Kidney capillary endothelial cell (primary cell): ENCODE measurements around the gene GPC3.
"Not testable (repeated sequence)": the region's sequence is repeated elsewhere in the genome, so short reads cannot be mapped to it uniquely, and the experiment has no call there.

ENCODE experiments used
- DNase-seq: peaks from one replicate; pipeline ENCODE4 v3.0.0-alpha.2; 2018; ENCODE audit warnings: low spot score

The GPC3 gene

DNA sequence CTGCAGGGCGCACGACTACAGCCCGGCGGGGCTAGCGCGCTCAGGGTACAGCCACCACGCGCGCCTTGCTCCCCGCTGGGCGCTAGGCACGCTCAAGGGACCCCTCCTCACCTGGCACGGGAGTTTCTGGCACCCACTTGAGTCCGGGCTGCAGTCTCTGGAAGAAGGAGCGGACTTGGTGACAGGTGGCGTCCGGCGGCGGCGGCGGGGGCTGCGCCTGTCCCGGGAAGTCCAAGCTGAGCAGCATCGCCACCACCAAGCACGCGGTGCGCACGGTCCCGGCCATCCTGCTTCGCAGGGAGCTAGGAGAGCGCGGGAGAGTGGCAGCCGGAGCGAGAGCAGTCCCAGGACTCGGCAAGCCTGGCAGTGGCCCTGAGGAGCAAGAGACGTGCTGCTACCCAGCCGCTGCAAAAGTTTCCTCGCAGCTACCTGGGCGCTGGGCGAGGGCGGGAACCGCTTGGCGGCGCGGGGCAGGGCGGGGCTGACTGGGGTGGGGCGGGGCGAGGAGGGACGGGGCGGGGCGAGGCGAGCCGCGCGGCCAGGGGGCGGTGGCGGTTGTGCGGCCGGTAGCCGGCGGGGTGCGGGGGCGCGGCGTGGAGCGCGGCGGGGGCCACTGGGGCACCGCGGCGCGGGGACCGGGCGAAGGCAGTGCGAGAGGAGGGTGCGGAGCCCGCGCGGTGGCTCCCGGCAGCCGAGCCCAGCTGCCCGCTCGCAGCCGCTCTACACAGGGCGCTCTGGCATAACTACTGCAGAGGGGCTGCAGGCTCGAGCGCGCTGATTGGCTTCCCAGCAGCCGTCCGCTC lies at the start of gene GPC3:
TSS of gene GPC3 (minus strand) at position 431 of the 803 bp plus-strand sequence.
- no peak for DNase-seq

DNA sequence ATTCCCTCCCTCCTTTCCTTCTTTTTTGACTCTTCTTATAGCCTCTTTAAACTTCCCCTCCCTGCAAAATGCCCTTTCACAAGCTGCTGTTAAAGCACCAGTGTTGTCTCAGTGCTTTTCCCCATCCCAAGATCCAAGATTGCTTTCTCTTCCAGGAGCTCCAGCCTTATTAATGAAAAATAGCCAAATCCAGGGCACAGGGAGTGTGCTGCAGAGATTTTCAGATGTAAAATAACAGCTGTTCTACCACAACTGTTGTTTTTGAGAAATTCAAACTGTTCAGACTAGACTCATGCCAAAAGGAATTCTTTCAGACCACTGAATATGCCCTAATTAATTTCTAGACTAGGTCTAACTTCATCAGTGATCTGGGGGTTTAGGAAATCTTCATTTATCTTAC lies 47.0 kb upstream of the GPC3 start:
- DNase-seq: no peak

DNA sequence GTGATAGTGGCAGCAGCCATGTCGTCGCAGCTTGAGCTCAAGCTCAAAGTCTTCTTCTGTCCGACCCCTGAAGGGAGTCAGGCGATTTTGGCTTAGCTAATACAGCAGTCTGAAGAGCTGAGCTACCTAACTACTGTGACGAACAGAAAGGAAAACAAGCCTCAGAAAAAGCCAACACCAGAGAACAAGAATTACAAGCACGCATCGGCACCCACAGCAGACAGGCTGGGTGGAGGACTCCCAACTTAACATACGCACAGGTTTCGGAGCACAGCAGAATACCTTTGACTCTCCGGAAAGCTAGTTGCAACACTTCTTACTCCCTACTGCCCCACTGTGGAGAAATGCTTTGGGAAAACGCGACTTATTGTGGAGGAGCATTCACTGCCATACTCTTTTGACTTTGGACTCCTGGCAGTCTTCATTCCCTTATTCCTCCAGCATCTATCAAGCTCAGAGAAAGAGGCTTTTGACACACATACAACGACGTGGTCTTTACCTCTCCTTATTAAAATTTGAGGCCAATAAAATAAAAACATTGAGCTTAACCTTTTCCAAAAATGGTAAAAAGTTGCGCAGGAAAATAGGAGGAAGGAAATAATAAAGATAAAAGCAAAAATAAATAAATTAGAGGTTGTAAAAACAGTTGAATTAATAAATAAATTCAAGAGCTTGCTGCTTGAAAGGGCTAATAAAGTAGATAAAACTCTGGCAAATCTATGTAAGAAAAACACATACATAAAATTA lies 41.3 kb upstream of the GPC3 start:
- peak; percentile 21 for DNase-seq

DNA sequence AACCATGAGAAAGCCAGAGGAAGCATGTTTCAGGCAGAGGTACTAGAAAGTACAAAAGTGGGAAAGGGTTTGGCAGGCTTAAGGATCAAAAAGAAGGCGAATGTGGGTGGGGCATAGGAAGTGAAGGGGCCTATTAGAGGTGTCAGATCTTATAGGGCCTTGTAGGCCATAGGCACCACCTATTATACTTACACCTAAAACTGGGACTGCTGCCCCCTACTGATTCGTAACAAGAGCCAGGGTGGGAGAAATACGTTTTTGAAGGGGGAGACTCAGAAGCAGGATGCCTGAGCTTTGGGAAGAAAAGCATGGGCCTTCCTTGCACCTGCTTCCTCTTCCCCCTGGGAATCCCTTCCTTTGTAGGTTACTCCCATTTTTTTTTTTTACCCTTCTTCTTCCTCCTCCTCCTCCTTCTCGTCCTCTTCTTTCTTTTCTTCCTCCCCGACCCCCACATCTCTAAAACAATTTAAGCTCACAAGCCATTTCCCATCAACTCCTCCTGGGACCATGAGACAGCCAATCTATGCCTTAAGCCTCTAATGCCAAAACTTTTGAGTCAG lies 40.7 kb upstream of the GPC3 start:
- DNase-seq: no peak

DNA sequence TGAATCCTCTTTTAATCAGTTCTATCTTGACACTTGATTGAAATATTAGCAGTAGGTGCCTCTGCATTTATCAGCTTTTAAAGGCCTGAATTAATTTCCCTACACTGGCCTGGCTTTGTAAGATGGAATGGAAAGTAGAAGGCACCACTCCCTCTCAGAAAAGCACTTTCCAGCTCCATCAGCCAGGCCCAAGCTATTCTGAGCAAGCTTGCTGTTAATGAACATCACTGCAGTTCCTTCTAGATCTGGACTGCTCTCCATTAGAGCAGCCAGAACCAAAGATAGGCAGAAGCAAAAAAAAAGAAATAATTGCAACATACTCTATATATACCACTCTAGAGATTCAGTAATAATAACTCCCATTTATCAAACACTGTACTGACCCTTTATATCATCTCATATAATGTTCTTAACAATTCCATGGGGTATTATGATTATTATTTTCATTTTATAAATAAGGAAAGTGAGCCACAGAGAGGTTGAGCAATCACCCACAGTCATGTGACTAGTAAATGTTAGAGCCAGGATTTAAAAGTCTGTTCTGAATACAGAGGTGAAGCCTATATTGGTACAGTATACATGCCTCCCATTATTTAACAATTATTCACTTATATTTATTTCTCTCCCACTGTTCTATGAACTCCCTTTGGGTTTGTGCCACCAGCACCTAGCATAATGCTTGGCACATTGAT lies 39.4 kb upstream of the GPC3 start:
- DNase-seq: no peak

DNA sequence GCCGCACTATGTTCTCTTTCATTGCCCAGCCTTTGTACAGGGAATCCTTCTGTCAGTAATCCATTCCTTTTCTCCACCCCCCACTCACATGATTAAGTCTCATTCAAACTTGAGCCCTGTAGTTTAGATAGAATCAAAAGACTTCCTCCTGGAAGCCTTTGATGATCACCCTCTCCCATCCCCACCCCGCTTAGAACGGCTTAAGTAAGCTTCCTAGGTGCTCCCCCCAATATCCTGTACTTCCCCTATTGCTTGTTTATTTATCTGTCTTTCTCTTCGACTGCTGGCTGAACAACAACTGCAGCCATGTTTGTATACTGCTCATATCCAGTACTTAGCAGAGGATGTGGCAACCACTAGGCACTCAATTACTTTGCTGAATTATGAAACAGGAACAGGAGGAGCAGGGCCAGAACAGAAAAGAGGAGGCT lies 38.5 kb upstream of the GPC3 start:
- no peak for DNase-seq

DNA sequence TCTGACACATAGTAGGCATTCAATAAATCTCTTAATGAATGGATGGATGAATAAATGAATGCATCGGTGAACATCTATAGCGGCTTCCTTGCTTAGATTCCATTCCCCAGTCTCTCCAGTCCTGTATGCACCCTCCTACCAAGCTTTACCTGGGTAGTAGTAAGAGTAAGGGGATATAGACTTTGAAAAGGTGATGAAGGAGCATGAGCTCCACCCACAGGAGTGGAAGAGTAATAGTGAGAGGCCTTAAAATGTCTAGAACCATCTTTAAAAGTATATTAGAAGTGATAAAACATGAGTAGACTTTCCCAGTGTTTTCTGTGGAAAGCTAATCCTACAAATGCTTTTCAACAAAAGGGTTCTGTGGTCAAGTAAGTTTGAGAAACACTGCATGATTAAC lies 35.5 kb upstream of the GPC3 start:
- no peak for DNase-seq

DNA sequence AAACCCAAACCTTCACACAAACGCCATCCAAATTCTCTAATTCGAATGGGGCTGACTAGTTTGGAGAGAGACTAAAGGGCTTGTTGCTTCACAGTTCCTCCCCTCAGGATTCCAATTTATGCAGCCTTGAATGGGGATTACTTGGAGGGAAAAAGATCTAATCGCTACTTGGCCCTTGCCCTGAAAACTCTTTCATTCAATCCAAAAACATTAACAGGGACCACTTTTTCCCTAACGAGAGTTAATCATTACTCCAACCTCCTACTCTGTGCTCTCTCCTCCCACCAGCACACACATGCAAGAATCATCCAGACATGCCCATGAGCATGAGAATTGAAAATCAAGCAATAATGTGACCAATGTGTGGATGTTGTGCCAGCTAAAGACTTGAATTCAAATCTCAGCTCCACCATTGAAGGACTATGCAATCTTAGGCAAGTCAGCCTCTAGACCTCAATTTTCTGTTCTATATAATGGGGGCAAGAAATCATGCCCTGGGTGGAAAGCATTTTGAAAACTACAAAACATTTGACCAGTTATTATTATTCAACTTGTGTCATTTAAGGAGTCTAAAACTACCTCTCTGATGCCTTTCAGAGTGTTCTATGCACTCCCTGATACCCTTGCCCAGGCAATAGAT lies 34.3 kb upstream of the GPC3 start:
- no peak for DNase-seq

DNA sequence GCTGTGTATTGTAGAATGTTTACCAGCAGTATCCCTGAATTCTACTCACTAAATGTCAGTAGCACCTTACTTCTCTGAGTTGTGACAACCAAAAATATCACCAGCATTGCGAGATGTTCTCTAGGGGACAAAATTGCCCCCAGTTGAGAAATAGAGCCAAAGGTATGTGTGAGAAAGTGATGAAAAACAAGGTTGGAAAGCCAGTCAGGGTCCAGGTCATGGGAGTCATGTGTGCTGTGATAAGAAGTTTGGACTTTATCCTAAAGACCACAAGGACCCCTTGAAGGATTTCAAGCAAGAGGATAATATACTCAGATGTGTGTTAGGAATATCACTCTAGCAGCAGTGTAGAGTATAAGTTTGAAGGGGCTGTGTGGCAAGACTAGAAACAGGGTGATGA lies 30.9 kb upstream of the GPC3 start:
- not testable (repeated sequence) for DNase-seq

DNA sequence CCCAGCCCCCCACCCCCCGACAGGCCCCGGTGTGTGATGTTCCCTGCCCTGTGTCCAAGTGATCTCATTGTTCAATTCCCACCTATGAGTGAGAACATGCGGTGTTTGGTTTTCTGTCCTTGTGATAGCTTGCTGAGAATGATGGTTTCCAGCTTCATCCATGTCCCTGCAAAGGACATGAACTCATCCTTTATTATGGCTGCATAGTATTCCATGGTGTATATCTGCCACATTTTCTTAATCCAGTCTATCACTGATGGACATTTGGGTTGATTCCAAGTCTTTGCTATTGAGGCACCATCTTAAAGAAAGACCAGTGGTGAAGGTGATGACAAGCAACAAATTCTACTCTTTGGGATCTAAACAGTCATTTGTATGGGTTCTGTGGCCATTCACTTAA lies 30.1 kb upstream of the GPC3 start:
- DNase-seq: not testable (repeated sequence)

DNA sequence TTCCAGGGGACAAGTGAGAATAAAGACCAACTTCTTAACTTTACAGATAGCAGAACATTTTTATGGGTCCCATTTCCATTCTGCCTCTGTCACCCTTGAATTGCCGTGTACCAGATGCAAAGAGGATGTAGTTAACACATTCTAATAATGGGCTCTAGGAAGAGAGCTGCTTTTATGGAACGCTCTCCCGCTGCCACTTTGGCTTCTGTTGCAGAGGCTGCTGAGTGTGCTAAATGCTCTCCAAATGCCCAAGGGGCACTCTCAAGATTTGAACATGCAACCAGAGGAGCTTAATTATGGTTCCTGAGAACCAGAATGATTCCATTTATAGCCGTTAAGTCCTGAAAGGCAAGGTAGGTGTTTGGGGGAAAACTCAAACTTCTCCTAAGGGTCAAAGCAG lies 28.1 kb upstream of the GPC3 start:
- DNase-seq: no peak

DNA sequence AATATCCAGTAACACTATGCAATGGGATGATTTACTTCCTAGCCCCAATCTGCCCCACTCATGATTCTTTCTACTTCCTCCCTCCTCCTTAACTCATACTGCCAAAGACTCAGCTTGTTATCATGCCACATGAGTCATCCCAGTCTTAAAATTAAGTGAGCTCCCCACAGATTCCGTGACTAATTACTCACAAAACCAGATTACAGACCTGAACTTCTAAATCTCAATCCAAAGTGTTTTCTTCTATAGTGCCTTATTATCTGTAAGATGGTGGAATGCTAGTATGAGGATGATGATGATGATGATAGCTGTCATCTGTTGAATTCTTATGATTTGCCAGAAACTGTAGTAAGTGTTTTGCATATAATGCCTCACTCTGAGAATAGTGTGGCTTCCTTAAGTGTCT lies 27.7 kb upstream of the GPC3 start:
- DNase-seq: no peak

DNA sequence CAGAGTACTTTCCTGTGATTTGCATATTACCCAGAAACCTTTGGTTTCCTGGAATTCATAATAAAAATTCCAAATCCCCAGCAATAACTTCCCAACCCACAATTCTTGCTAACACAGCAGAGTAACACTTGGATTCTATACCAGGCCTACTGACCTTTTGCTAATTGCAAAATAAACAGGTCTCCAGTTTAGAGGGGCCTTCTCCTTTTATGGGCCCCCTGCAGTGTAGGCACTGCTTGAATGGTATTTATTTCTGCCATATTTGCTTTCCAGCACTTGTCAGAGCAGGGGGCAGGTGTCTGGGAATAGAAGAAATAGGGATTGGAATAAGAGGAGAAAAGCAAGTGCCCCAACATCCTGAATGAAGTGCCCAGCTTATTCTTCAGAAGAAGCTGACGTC lies 25.3 kb upstream of the GPC3 start:
- DNase-seq: no peak

DNA sequence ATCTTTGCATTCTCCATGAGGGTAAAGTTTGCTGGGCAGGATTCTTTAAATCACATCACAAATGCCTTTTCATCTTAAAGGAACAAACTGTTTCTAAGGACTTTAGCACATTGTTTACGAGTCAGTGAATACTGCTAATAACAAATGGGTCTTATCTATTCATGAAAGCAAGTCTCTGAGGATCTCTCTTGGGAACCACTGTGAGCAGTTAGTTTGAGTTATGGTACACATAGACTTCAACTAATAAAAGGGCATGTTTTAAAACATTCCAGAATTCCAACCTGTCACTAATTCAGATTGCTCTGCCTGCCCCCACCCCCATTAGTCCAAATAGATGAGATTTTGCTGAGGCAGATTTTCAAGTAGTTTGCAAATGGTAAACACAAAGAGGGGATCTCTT lies 22.3 kb upstream of the GPC3 start:
- no peak for DNase-seq

DNA sequence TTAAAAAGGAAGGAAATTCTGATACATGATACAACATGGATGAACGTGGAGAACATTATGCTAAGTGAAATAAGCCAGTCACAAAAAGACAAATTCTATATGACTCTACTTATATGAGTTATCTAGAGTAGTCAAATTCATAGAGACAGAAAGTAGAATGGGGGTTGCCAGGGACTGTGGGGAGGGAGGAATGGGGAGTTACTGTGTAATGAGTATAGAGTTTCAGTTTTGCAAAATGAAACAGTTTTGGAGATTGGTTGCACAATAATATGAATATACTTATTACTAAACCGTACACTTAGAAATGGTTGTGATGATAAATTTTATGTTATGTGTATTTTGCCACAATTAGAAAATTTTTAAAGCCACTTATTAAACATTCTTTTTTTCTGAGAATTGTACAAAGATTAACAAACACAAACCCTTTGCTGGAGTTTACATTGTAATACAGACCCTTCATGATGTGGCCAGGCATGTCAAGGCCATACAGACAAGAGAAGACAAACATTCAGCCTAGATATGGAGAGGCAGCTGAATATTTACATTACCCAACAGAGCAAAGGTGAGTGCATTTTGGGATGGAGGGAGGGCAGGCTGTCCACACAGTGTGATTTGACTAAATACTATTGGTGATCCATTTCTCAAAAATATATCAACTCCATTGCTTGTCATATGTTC lies 21.2 kb upstream of the GPC3 start:
- no peak for DNase-seq

DNA sequence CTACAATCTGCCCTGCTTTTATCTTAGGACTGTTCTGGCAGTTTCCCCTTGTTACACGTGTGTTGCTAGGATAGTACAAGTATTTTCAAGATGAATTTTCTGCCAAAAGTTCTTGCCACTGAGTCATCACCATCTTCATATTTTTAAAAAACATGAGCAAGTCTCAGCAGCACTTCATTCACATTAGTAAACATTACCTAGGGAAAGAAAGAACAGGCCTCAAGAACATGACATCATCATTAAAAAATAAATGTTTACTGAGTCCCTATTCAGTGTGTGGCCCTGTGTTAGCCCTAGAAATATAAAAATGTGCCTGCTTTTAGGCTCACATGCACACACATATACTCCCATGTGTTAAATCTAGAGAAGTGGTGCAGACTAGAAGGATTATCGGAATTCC lies 18.7 kb upstream of the GPC3 start:
- no peak for DNase-seq

DNA sequence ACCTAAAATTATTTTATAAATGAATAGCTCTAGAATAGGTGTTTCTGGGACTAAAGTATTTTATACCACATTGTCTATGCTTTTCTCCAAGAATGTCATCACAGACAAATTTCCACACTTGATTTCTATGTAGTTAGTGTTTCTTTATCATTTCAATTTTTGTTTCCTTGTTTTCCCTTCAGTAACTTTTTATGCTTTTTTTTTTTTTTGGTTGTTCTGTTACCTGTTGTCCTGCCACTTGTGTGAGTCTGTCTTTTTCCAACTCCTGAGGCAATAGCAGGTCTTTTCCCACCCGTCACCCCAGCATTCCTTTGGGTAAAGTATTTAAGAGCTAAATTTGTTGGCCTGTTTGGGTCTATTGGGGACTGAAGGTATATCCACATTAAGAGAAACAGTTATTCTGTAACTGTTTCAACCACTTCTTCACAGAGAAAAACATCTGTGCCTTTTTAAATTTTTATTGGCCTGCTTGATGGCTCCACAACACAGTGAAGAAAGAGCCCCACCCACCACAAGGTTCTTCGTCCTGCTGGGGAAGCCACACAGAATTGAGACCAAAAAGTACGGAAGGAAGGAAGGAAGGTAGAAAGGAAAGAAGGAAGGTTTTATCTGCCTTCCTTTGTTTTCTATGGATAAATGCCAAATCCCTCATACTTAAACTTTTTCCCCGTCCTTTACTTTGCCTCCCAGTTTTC lies 17.7 kb upstream of the GPC3 start:
- no peak for DNase-seq

DNA sequence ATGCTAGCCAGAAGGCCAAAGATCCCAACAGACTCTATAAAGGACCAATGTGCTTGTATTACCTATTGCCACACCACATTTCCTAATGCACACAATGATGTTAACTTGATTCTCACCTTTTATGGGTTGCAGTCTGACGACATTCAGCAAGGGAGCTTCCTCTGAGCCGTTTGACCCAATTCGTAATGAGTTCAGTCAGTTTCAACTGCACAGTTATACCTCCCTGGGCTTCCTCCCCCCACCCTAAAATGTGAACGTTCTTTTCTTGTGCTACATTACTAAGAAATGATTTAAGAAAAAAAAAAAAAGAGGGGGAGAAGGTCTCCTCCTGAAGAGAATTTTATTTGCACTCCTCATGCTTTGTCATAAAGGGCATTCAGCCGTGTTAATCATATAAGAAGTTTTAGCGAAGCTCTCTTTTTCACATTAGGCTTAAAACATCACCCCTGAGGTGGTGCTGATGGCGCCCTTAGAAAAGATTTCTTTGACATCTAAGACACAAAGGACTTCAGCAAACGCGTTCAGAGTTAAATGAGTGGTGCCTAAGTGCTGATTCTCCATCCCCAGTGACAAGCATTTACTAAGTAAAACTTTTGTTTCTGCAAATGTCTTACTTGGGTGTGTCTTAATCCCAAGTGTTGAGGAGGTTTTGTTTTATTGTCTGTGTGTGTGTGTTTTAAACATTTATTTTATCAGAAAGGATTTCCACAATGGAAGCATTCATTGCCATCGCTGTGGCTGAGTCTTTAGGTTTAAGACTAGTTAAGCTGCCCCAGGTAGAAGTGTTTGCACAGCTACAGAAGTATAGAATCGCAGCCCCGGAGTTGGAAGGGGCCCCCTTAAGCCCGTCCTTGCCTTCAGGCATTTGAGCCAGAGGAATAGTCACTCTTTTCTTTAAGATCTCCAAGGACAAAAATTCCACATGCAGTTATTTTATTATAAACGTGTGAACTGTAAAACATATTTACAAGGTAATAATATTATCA lies 15.2 kb upstream of the GPC3 start:
- DNase-seq: no peak

DNA sequence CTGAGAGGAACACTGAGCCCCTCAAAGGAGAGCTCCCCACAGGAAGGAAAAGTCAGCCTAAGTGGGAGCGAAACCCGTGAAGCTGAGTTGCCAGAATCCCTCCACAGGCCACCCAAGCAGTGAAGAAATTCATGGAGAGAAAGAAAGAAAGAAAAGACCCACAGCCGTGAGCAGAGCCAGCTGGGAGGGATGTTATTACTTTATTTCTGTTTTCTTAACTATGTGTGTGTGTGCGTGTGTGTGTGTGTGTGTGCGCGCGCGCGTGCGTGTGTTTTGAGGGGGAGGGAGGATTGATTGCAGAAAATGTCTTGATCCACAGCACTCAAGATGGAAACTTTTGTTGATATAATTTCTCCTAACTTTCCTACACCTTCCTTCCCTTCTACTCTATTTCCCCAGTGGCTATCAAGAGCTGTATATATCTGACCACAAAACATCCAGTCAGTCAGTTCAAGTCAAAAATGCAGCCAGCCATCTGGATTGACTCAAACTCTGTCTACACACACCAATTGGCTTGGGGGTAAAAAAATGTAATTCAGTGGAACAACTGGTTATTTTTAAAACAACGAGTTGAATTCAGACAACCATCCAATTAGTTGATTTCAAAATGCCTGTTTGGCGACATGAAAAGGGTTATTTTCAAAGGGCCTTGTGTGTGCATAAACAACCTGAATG lies 13.8 kb upstream of the GPC3 start:
- DNase-seq: no peak
